ENCODE data around the gene ADSS1.
"Not testable (repeated sequence)": the region's sequence is repeated elsewhere in the genome, so short reads cannot be mapped to it uniquely, and the experiment has no call there.

Gene ADSS1

GRCh38 chr14:104725772-104726548, 1.9 kb downstream of the ADSS1 start:
- in situ Hi-C loops (cut with HindIII; ENCODE audit: low pct_ligation_motif_present, low sequenced_read_pairs) = no loop called here

GRCh38 chr14:104726600-104727451, 2.8 kb downstream of the ADSS1 start:
- in situ Hi-C loops (cut with HindIII; ENCODE audit: low pct_ligation_motif_present, low sequenced_read_pairs) = no loop called here
- Histone ChIP-seq H3K36me3 (replicated peaks) (peaks cover under 1% of the 10 kb centered on the region), H3K4me3 (ENCODE audit: low read depth, low read length) (no peak overlapping the region), H3K27ac (no peak overlapping the region), H3K27me3 (replicated peaks) (no peaks in the 10 kb centered on the region)
- DNase-seq = no peak
- TF ChIP-seq CTCF (IDR thresholded peaks at IDR 0.05; ENCODE audit: low read depth, low read length, missing control alignments) = peak; percentile 59

More at GRCh38 chr14:104725772-104726548, 1.9 kb downstream of the ADSS1 start:
- no peaks in the 10 kb centered on the region for H3K27me3 ChIP-seq (replicated peaks)
- no peak for TF ChIP-seq CTCF (IDR thresholded peaks at IDR 0.05; ENCODE audit: low read depth, low read length, missing control alignments)
- no peak overlapping the region for H3K4me3 ChIP-seq (ENCODE audit: low read depth, low read length)
- peaks cover 6% of the 10 kb centered on the region for H3K36me3 ChIP-seq (replicated peaks)
- DNase-seq = no peak
- H3K27ac ChIP-seq = no peak overlapping the region

- in situ Hi-C loops (cut with HindIII; ENCODE audit: low pct_ligation_motif_present, low sequenced_read_pairs) = no loop called here
- no peak for DNase-seq
- H3K27ac ChIP-seq = no peak overlapping the region
- H3K4me3 ChIP-seq (ENCODE audit: low read depth, low read length) = no peak overlapping the region
- no peaks in the 10 kb centered on the region for H3K27me3 ChIP-seq (replicated peaks)
- TF ChIP-seq CTCF (IDR thresholded peaks at IDR 0.05; ENCODE audit: low read depth, low read length, missing control alignments) = no peak
- H3K36me3 ChIP-seq (replicated peaks) = no peaks in the 10 kb centered on the region
Observed at GRCh38 chr14:104728631-104729030, 4.6 kb downstream of the ADSS1 start.

GRCh38 chr14:104729176-104729834, 5.3 kb downstream of the ADSS1 start:
- H3K27me3 ChIP-seq (replicated peaks); in situ Hi-C loops (cut with HindIII; ENCODE audit: low pct_ligation_motif_present, low sequenced_read_pairs); H3K27ac ChIP-seq; H3K36me3 ChIP-seq (replicated peaks); DNase-seq; H3K4me3 ChIP-seq (ENCODE audit: low read depth, low read length): not testable (repeated sequence)

GRCh38 chr14:104729835-104730181, 5.8 kb downstream of the ADSS1 start:
- Histone ChIP-seq H3K36me3 (replicated peaks) (no peaks in the 10 kb centered on the region), H3K4me3 (ENCODE audit: low read depth, low read length) (no peak overlapping the region), H3K27me3 (replicated peaks) (no peaks in the 10 kb centered on the region), H3K27ac (no peak overlapping the region)
- no peak for DNase-seq
- TF ChIP-seq CTCF (IDR thresholded peaks at IDR 0.05; ENCODE audit: low read depth, low read length, missing control alignments) = no peak
- in situ Hi-C loops (cut with HindIII; ENCODE audit: low pct_ligation_motif_present, low sequenced_read_pairs) = no loop called here

- in situ Hi-C loops (cut with HindIII; ENCODE audit: low pct_ligation_motif_present, low sequenced_read_pairs) = no loop called here
- Histone ChIP-seq H3K4me3 (ENCODE audit: low read depth, low read length) (no peak overlapping the region), H3K27me3 (replicated peaks) (no peaks in the 10 kb centered on the region), H3K36me3 (replicated peaks) (no peaks in the 10 kb centered on the region), H3K27ac (no peak overlapping the region)
- no peak for DNase-seq
- no peak for TF ChIP-seq CTCF (IDR thresholded peaks at IDR 0.05; ENCODE audit: low read depth, low read length, missing control alignments)
Observed at GRCh38 chr14:104730487-104730886, 6.5 kb downstream of the ADSS1 start.
